ENCODE measurements around the gene ZMYM4.
A peak's percentile ranks its signal among the peaks of the same experiment; 100 is the strongest.

ZMYM4 gene

GRCh38 chr1:35447278-35447677 is 178.8 kb downstream of the ZMYM4 start:
- no peak overlapping the region for H3K4me3 ChIP-seq (ENCODE audit: low read depth, low read length)
- TF ChIP-seq MYC (IDR thresholded peaks at IDR 0.05; ENCODE audit: low read depth, low read length) (peak; percentile 32; the same call in 1 of the 2 replicates), MAX (IDR thresholded peaks at IDR 0.05; ENCODE audit: low read depth, low read length) (peak; percentile 42), POLR2A (IDR thresholded peaks at IDR 0.05; ENCODE audit: extremely low read depth, insufficient read length) (no peak)
- DNase-seq (ENCODE audit: low read depth), result peak; percentile 86

- TF ChIP-seq CTCF (IDR thresholded peaks at IDR 0.05; ENCODE audit: low read depth, low read length) (no peak), MYC (IDR thresholded peaks at IDR 0.05; ENCODE audit: low read depth, low read length) (no peak), MAX (IDR thresholded peaks at IDR 0.05; ENCODE audit: low read depth, low read length) (peak; percentile 2; the same call in 1 of the 2 replicates)
- H3K4me3 ChIP-seq (ENCODE audit: low read depth, low read length), result no peak overlapping the region
- DNase-seq (ENCODE audit: low read depth), result peak; percentile 85
These were observed 179.9 kb downstream of the ZMYM4 start for GRCh38 chr1:35448344-35448801.

GRCh38 chr1:35449334-35450008 is 181.0 kb downstream of the ZMYM4 start:
- TF ChIP-seq POLR2A (IDR thresholded peaks at IDR 0.05; ENCODE audit: extremely low read depth, insufficient read length) (no peak), MAX (IDR thresholded peaks at IDR 0.05; ENCODE audit: low read depth, low read length) (no peak), CTCF (IDR thresholded peaks at IDR 0.05; ENCODE audit: low read depth, low read length) (no peak), MYC (IDR thresholded peaks at IDR 0.05; ENCODE audit: low read depth, low read length) (no peak)
- H3K4me3 ChIP-seq (ENCODE audit: low read depth, low read length), result no peak overlapping the region
- DNase-seq (ENCODE audit: low read depth), result no peak

- DNase-seq (ENCODE audit: low read depth), result peak; percentile 81
- TF ChIP-seq POLR2A (IDR thresholded peaks at IDR 0.05; ENCODE audit: extremely low read depth, insufficient read length) (no peak), MAX (IDR thresholded peaks at IDR 0.05; ENCODE audit: low read depth, low read length) (no peak), CTCF (IDR thresholded peaks at IDR 0.05; ENCODE audit: low read depth, low read length) (peak; percentile 89)
- H3K4me3 ChIP-seq (ENCODE audit: low read depth, low read length), result no peak overlapping the region
These were observed 182.6 kb downstream of the ZMYM4 start for GRCh38 chr1:35451125-35451528.

GRCh38 chr1:35452106-35452774 is 183.7 kb downstream of the ZMYM4 start:
- peak overlapping the region; percentile 6 for H3K4me3 ChIP-seq (ENCODE audit: low read depth, low read length)
- TF ChIP-seq POLR2A (IDR thresholded peaks at IDR 0.05; ENCODE audit: extremely low read depth, insufficient read length) (no peak), MYC (IDR thresholded peaks at IDR 0.05; ENCODE audit: low read depth, low read length) (no peak), MAX (IDR thresholded peaks at IDR 0.05; ENCODE audit: low read depth, low read length) (peak; percentile 56; the same call in 1 of the 2 replicates), CTCF (IDR thresholded peaks at IDR 0.05; ENCODE audit: low read depth, low read length) (peak; percentile 33)
- peak; percentile 89 for DNase-seq (ENCODE audit: low read depth)

- TF ChIP-seq MAX (IDR thresholded peaks at IDR 0.05; ENCODE audit: low read depth, low read length) (no peak), POLR2A (IDR thresholded peaks at IDR 0.05; ENCODE audit: extremely low read depth, insufficient read length) (no peak), CTCF (IDR thresholded peaks at IDR 0.05; ENCODE audit: low read depth, low read length) (no peak), MYC (IDR thresholded peaks at IDR 0.05; ENCODE audit: low read depth, low read length) (no peak)
- no peak overlapping the region for H3K4me3 ChIP-seq (ENCODE audit: low read depth, low read length)
- no peak for DNase-seq (ENCODE audit: low read depth)
These were observed 184.5 kb downstream of the ZMYM4 start for GRCh38 chr1:35453031-35453430.

Measured in NB4 (cell line).